SU-DHL-6 (cell line): ENCODE data around the gene ZC3H18.

ENCODE experiments used
- H2AFZ ChIP-seq: fragments of 200-600 bp; sonication (generic); 2 replicates; pipeline ENCODE4 v1.6.1; 2014; ENCODE audit warnings: low read depth, mild to moderate bottlenecking, moderate library complexity, mixed read lengths, antibody characterized with exemption, low read length; ENCODE audit not compliant: severe bottlenecking
- H3F3A ChIP-seq: fragments of 200-600 bp; shearing (Covaris generic); 2 replicates; pipeline ENCODE4 v1.6.0; 2016; ENCODE audit warnings: antibody characterized with exemption, mild to moderate bottlenecking; ENCODE audit not compliant: insufficient read depth
- H3K27ac ChIP-seq: fragments of 200-600 bp; sonication (generic); 2 replicates; pipeline ENCODE4 v1.5.1; 2016; ENCODE audit warnings: low read depth, mild to moderate bottlenecking, low read length, moderate library complexity, mixed read lengths
- H3K27me3 ChIP-seq: fragments of 200-600 bp; sonication (generic), shearing (Covaris generic); 2 replicates; pipeline ENCODE4 v1.6.0; 2014; ENCODE audit warnings: mild to moderate bottlenecking, low read length
- H3K36me3 ChIP-seq: fragments of 200-600 bp; sonication (generic); 2 replicates; pipeline ENCODE4 v1.6.1; 2014; ENCODE audit warnings: mild to moderate bottlenecking, low read length, mixed read lengths
- H3K4me2 ChIP-seq: fragments of 300-600, 200-600 bp; shearing (Covaris generic), sonication (generic); 2 replicates; pipeline ENCODE4 v1.6.0; 2014; ENCODE audit warnings: low read length, low read depth, mild to moderate bottlenecking; ENCODE audit not compliant: poor library complexity, severe bottlenecking
- H3K4me3 ChIP-seq: fragments of 200-600 bp; sonication (generic); 2 replicates; pipeline ENCODE4 v1.5.1; 2014; ENCODE audit warnings: antibody characterized with exemption, low read length, mild to moderate bottlenecking, mixed read lengths; ENCODE audit not compliant: insufficient read depth, poor library complexity, severe bottlenecking
- H3K79me2 ChIP-seq: fragments of 200-600 bp; sonication (generic); 2 replicates; pipeline ENCODE4 v1.6.1; 2014; ENCODE audit warnings: mild to moderate bottlenecking, low read length, moderate library complexity; ENCODE audit not compliant: insufficient read depth
- H3K9ac ChIP-seq: fragments of 200-600 bp; sonication (generic); 2 replicates; pipeline ENCODE4 v1.7.0; 2014; ENCODE audit warnings: mild to moderate bottlenecking, low read length
- H3K9me2 ChIP-seq: fragments of 200-600 bp; sonication (generic); replicated peaks from 2 replicates; pipeline ENCODE4 v1.6.1; 2014; ENCODE audit warnings: low read length; ENCODE audit not compliant: insufficient read depth
- H3K9me3 ChIP-seq: fragments of 200-600 bp; sonication (generic); 2 replicates; pipeline ENCODE4 v1.6.1; 2014; ENCODE audit warnings: low read length, mixed read lengths; ENCODE audit not compliant: insufficient read depth
- H4K20me1 ChIP-seq: fragments of 200-600 bp; sonication (generic); 2 replicates; pipeline ENCODE4 v1.6.1; 2014; ENCODE audit warnings: low read depth, mild to moderate bottlenecking, antibody characterized with exemption, low read length, moderate library complexity, mixed read lengths
- EZH2phosphoT487 ChIP-seq: fragments of 200-600 bp; sonication (generic), shearing (Covaris generic); conservative IDR thresholded peaks from 2 replicates; pipeline ENCODE4 v1.6.1; 2018; ENCODE audit warnings: mild to moderate bottlenecking, antibody characterized with exemption, low read length, moderate library complexity, mixed read lengths
- TF ChIP-seq, protein P1 (sequence below): fragments of 200-600 bp; sonication (generic); IDR thresholded peaks from one replicate; pipeline ENCODE4 v1.5.1; 2017; ENCODE audit warnings: antibody characterized with exemption, mild to moderate bottlenecking, low read length, moderate library complexity; ENCODE audit not compliant: insufficient read depth, poor library complexity, severe bottlenecking

The ZC3H18 gene

DNA sequence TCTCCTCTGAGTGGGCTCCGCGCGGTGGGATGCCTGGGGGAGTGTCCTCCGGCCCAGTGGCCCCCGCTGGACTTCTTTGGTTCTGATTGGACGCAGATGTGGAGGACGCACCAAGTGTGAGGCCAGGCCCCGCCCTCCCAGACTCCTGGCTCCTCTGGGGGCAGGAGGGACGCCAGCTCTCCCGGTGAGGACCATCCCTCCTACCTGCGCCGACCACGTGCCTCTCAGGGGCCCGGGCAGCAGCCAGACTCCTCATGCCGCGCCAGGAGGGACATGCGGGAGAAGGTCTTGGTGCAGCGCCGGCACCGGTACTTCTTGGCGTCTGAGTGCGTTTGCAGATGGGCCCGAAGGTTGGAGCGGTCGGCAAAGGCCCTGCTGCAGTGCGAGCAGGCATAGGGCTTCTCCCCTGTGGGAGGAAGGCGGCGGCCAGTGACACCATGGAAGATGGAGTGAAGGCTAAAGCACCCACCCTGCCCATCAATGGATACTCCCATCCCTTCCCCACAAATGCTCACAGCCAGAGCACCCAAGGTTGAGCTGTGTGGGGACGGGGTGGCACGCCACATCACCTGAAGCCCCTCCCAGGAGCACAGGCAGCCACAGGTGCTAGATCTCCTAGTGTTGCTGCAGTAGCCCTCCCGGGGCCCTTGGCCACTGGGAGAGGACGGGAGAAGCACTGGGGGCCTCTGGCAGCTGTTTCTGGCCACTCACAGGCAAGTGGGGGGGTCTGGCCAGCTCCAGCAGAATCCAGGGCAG, 108.2 kb downstream of the ZC3H18 start:
- no peaks in the 10 kb centered on the region for H3K27me3 ChIP-seq
- TF ChIP-seq, protein P1, sequence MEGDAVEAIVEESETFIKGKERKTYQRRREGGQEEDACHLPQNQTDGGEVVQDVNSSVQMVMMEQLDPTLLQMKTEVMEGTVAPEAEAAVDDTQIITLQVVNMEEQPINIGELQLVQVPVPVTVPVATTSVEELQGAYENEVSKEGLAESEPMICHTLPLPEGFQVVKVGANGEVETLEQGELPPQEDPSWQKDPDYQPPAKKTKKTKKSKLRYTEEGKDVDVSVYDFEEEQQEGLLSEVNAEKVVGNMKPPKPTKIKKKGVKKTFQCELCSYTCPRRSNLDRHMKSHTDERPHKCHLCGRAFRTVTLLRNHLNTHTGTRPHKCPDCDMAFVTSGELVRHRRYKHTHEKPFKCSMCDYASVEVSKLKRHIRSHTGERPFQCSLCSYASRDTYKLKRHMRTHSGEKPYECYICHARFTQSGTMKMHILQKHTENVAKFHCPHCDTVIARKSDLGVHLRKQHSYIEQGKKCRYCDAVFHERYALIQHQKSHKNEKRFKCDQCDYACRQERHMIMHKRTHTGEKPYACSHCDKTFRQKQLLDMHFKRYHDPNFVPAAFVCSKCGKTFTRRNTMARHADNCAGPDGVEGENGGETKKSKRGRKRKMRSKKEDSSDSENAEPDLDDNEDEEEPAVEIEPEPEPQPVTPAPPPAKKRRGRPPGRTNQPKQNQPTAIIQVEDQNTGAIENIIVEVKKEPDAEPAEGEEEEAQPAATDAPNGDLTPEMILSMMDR: no peak
- no peak for TF ChIP-seq EZH2phosphoT487
- H3K4me2 ChIP-seq: no peak overlapping the region
- H3K27ac ChIP-seq: no peak overlapping the region
- H4K20me1 ChIP-seq: no peaks in the 10 kb centered on the region
- peaks cover 14% of the 10 kb centered on the region for H3F3A ChIP-seq
- H3K36me3 ChIP-seq: no peaks in the 10 kb centered on the region
- no peaks in the 10 kb centered on the region for H3K9me3 ChIP-seq
- H3K9me2 ChIP-seq: no peaks in the 10 kb centered on the region
- H3K4me3 ChIP-seq: no peak overlapping the region
- no peak overlapping the region for H3K9ac ChIP-seq
- no peaks in the 10 kb centered on the region for H3K79me2 ChIP-seq
- H2AFZ ChIP-seq: no peak overlapping the region

DNA sequence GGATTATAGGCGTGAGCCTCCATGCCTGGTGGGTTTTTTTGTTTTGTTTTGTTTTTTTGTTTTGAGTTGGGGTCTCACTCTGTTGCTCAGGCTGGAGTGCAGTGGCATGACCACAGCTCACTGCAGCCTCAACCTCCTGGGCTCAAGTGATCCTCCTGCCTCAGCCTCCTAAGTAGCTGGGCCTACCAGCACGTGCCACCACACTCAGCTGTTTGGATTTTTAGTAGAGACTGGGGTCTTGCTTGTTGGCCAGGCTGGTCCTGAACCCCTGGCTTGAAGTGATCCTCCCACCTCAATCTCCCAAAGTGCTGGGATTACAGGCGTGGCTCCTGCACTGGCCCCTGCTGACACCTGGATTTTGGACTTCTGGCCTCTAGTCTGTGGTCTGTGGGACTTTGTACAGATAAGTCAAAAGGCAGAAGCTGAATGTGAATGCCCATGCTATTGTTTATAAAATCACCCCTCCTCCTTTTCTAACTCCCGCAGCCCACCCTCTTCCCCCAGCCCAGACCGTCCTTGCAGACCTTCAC, 110.4 kb downstream of the ZC3H18 start:
- Histone ChIP-seq H3K9me2 (no peaks in the 10 kb centered on the region), H3K27me3 (no peaks in the 10 kb centered on the region), H3K9me3 (no peaks in the 10 kb centered on the region), H2AFZ (no peak overlapping the region), H3K4me2 (peak overlapping the region; percentile 58), H3K79me2 (no peaks in the 10 kb centered on the region), H3F3A (peaks cover 14% of the 10 kb centered on the region), H3K9ac (peak overlapping the region; percentile 51; the same call in 1 of the 2 replicates), H3K4me3 (no peak overlapping the region), H3K27ac (peak overlapping the region; percentile 83), H3K36me3 (no peaks in the 10 kb centered on the region), H4K20me1 (no peaks in the 10 kb centered on the region)
- TF ChIP-seq, protein P1: no peak
- TF ChIP-seq EZH2phosphoT487: no peak

DNA sequence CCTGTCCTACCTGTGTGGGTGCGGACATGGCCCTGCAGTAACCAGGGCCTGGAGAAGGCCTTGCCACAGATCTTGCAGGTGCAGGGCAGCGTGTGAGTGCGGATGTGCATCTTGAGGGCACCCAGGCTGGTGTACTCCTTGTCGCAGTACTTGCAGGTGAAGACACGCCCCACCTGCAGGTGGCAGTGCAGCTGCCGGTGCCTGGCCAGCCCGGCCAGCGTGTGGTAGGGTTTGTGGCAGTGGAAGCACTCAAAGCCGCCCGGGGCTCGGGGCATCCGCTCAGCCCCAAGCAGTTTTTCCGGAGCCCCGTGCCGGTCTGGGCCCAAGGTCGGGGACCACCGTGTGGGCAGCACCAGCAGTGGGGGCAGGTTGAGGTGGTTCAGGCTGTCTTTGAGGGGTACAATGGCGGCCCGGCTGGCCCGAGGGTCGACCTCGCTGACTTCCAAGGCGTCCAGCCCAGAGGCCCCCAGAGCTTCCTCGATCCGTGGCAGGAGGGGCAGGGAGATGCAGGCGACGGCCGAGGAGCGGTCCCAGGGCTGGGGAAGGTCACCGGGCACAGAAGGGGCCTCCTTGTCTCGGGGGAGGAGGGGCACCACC, 111.0 kb downstream of the ZC3H18 start:
- Histone ChIP-seq H3K4me2 (peak overlapping the region; percentile 58), H3K4me3 (peak overlapping the region; percentile 23), H3K79me2 (no peaks in the 10 kb centered on the region), H3K9me3 (no peaks in the 10 kb centered on the region), H3K9me2 (no peaks in the 10 kb centered on the region), H3K27ac (peak overlapping the region; percentile 83), H2AFZ (peak overlapping the region; percentile 59), H3F3A (peaks cover 14% of the 10 kb centered on the region), H3K36me3 (no peaks in the 10 kb centered on the region), H3K27me3 (no peaks in the 10 kb centered on the region), H4K20me1 (no peaks in the 10 kb centered on the region), H3K9ac (peak overlapping the region; percentile 51)
- TF ChIP-seq EZH2phosphoT487: no peak
- TF ChIP-seq, protein P1: peak; percentile 63
